GM12873 (cell line): ENCODE results near the gene MTRF1.

Experiments used
- CTCF ChIP-seq: IDR thresholded peaks from 2 replicates; pipeline ENCODE4 v1.5.1; 2012; ENCODE audit warnings: low read depth, mild to moderate bottlenecking, moderate library complexity, low read length, control low read depth; ENCODE audit not compliant: insufficient read depth; ENCODE audit errors: missing control alignments

MTRF1 gene

DNA sequence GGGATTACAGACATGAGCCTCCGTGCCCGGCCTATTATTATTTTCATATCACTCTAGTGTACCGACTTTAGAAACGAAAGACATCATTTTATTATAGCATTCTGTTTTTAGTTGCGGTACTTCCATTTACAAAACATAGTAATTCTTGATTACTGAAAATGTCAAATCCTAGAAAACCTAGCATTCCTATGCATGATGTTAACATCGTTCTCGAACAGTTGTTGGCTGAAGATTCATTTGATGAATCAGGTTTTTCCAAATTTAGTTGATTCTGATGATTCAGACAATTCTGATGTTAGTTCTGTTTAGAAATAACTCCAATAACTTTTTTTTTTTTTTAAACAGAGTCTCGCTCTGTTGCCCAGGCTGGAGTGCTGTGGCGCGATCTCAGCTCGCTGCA, 11.5 kb upstream of the MTRF1 start:
- TF ChIP-seq CTCF, result no peak

DNA sequence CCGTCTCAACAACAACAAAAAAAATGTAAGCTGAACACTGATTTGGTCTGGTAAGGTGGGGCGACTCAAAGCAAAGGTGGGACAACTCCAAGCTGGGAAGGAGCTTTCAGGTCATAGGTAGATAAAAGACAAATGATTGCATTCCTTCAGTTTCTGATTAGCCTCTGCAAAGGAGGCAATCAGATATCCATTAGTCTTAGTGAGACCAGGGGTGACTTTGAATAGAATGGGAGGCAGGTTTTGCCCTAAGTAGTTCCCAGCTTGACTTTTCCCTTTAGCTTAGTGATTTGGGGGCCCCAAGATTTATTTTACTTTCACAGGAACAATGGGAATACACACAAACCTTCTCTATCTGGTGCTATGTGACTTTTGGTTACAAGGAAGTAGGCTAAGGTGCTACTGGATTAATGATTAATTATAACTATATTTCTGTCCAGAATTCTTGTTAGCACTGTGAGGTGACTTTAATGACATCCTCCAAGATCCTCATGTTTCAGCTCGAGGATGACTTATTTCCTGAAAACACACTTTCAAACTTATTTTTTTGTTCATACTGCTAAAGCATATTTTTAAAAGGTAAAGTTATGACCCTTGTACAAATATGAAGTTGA, 10.6 kb upstream of the MTRF1 start:
- no peak for TF ChIP-seq CTCF

- no peak for TF ChIP-seq CTCF
Measured at GRCh38 chr13:41271456-41272285, 8.3 kb upstream of the MTRF1 start.

- no peak for TF ChIP-seq CTCF
Measured at GRCh38 chr13:41268764-41269163, 5.4 kb upstream of the MTRF1 start.

GRCh38 chr13:41267106-41267505, 3.7 kb upstream of the MTRF1 start:
- no peak for TF ChIP-seq CTCF

DNA sequence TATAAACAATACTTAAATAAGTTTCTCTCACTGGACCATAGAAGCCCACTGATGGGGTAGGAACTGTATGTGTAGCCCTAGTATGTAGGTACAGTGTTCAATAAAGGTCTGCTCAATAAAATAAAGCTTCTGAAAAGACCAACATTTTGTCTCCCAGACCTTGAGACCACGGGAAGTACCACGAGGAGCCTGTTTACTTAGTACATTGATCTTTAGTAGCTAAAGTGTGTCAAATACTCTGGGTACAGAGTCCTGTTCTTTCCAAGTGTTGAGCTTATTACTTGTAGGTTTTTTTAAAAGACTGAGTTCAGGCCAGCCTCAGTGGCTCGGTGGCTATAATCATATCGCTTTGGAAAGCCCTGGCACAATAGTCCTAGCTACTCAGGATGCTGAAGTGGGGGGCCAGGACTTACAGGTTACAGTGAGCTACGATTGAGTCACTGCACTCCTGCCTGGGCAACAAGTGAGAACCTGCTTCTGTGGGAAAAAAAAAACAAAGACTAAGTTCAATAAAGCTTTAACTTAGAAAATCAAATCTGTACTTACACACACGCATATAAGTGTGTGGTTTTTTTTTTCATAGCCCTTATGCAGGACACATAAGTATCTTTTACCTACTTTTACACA, 3.4 kb downstream of the MTRF1 start:
- TF ChIP-seq CTCF, result no peak

- TF ChIP-seq CTCF, result no peak
Measured at GRCh38 chr13:41257535-41257934, 5.8 kb downstream of the MTRF1 start.
